DMS 273 (cell line): ENCODE results near the gene LHCGR.
"Not testable (repeated sequence)": the region's sequence is repeated elsewhere in the genome, so short reads cannot be mapped to it uniquely, and the experiment has no call there.

ENCODE experiments used
- DNase-seq: peaks from one replicate; lab custom pipeline; 2025; ENCODE audit not compliant: unreplicated experiment; lab: John Stamatoyannopoulos, UW

Gene LHCGR

GRCh38 chr2:48749291-48750127 lies 6.0 kb downstream of the LHCGR start:
- no peak for DNase-seq

- DNase-seq: no peak
Observed at GRCh38 chr2:48747319-48747718, 8.2 kb downstream of the LHCGR start.

- not testable (repeated sequence) for DNase-seq
Observed at GRCh38 chr2:48739236-48739635, 16.3 kb downstream of the LHCGR start.

- no peak for DNase-seq
Observed at GRCh38 chr2:48738806-48739205, 16.7 kb downstream of the LHCGR start.

GRCh38 chr2:48736251-48736650 lies 19.3 kb downstream of the LHCGR start:
- DNase-seq: no peak

- no peak for DNase-seq
Observed at GRCh38 chr2:48734576-48735303, 20.8 kb downstream of the LHCGR start.

- DNase-seq: no peak
Observed at GRCh38 chr2:48733067-48733503, 22.4 kb downstream of the LHCGR start.

- no peak for DNase-seq
Observed at GRCh38 chr2:48728840-48729239, 26.7 kb downstream of the LHCGR start.

GRCh38 chr2:48728295-48728694 lies 27.2 kb downstream of the LHCGR start:
- DNase-seq: no peak

- DNase-seq: no peak
Observed at GRCh38 chr2:48727560-48727959, 28.0 kb downstream of the LHCGR start.

- no peak for DNase-seq
Observed at GRCh38 chr2:48725696-48726494, 29.6 kb downstream of the LHCGR start.

- no peak for DNase-seq
Observed at GRCh38 chr2:48724278-48724677, 31.2 kb downstream of the LHCGR start.

GRCh38 chr2:48723129-48723528 lies 32.4 kb downstream of the LHCGR start:
- DNase-seq: no peak

GRCh38 chr2:48722391-48722790 lies 33.1 kb downstream of the LHCGR start:
- no peak for DNase-seq

- no peak for DNase-seq
Observed at GRCh38 chr2:48721158-48721557, 34.4 kb downstream of the LHCGR start.

- DNase-seq: no peak
Observed at GRCh38 chr2:48719480-48720177, 35.9 kb downstream of the LHCGR start.

GRCh38 chr2:48717846-48718245 lies 37.7 kb downstream of the LHCGR start:
- no peak for DNase-seq

GRCh38 chr2:48715956-48716355 lies 39.6 kb downstream of the LHCGR start:
- peak; percentile 44 for DNase-seq

GRCh38 chr2:48715042-48715899 lies 40.3 kb downstream of the LHCGR start:
- DNase-seq: peak; percentile 13

GRCh38 chr2:48714245-48714644 lies 41.3 kb downstream of the LHCGR start:
- DNase-seq: no peak
